Measurements from ENCODE around the gene FBLN1. TPM values are rescaled to one million over a fixed set of nuclear protein-coding genes. Genes with fewer than 3 reads are reported as not detected.

Gene FBLN1
- total RNA-seq, 4 donors from 2014 or later: 65.0 to 194 (median 136) TPM

DNA sequence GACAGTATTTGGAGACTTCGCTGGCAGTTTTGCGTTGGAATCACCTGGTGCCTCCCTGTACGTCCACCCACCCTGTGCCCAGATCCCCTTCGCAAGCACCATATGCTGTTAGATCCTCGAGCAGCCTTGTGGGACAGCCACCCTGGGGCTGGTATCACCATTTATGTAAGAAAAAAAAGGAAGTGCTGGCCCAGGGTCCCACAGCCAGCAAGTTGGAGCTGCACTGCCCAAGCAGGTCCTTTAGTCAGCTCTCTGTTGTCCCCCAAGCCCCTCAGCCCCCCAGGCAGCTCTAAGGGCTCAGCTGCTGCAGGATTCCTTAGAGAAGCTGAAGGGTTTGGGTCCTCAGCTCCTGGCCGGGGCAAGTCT, 80.3 kb downstream of the FBLN1 start:
- TF ChIP-seq CTCF (IDR thresholded peaks at IDR 0.05; ENCODE audit: low read depth): no peak

DNA sequence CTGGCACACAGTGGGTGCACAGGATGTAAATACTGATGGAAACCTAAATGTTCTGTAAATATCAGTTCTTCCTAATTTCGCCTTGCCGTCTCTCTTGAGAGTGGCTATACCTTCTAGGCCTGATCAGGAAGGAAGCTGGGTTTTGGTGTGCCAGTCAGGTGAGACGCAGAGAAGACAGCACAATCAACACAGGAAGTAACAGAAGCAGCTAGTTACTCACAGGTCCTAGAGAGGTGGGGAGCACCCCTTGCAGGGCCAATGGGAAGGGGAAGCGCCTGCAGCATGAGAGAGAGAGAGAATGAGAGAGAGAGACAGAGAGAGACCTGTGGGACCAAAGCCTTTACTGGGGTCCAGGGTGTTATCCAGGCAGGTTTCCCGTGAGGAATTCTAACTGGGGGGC, 80.8 kb downstream of the FBLN1 start:
- TF ChIP-seq CTCF (IDR thresholded peaks at IDR 0.05; ENCODE audit: low read depth): no peak

DNA sequence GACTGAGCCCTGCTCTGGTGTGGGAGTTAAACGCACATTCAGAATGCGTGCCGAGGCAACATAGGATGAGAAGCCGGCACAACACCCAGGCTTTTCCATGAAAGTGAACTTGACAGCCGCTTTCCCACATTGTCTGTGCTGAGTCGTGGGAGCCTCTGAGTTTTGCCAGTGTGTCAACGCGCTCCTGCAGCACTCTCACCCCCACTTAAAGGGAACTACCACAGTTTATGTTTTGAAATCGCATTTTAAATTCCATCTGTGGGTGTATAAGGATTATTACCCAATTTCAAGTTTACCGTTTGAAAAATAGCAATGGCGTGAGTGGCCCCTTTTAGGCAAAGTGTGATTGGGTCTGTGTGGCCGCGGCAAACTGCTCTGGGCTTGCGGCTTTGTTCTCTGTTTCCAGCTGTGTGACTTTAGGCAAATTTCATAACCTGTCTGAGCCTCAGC, 81.5 kb downstream of the FBLN1 start:
- no peak for TF ChIP-seq CTCF (IDR thresholded peaks at IDR 0.05; ENCODE audit: low read depth)

GRCh38 chr22:45584621-45585436, 82.1 kb downstream of the FBLN1 start:
- TF ChIP-seq CTCF (IDR thresholded peaks at IDR 0.05; ENCODE audit: low read depth): no peak

DNA sequence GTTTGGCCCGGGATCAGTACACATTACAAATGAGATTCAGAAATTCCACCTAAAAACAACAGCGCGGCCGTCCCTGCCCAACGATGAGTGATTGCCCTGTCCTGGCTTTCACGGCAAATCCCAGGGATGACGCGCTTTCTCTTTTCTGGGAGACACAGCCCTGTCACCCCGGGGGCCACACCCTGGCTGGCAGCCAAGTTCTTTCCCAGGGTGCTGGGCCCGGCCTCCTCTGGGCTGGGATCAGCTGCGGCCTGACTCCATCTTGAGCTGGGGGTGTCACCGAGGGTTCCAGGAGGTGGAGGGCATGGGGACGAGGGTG, 82.7 kb downstream of the FBLN1 start:
- no peak for TF ChIP-seq CTCF (IDR thresholded peaks at IDR 0.05; ENCODE audit: low read depth)

DNA sequence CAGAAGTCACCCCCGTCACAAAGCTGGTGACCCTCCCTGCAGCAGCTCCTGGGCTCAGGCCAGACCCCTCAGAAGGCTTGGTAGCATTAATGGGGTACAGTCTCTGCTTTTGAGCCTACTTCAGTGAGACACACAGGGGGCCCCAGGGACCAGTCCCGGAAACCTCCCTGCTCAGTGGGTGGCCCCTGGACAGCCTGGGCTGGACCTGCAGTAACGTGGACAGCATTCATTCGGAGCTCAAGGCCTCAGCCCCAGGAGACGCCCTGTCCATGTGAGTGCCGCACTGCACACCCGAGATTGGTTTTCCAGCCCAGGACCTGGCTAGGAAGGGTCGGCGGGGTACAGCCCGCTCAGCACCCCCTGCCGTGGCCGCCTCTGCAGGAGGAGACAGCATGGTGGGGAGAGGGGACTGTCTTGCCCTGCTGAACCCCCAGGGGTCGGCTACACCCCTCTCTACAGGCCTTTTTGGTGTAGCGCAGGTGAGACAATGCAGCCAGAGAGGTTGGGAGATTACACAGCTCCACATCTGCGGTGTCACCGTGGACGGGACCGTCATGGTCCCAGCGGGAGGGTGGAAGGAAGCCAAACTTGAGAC, 83.4 kb downstream of the FBLN1 start:
- TF ChIP-seq CTCF (IDR thresholded peaks at IDR 0.05; ENCODE audit: low read depth): no peak

GRCh38 chr22:45586651-45587405, 84.1 kb downstream of the FBLN1 start:
- TF ChIP-seq CTCF (IDR thresholded peaks at IDR 0.05; ENCODE audit: low read depth): no peak
